Measurements from ENCODE around the gene KIF7.
"Not testable (repeated sequence)": the region's sequence is repeated elsewhere in the genome, so short reads cannot be mapped to it uniquely, and the experiment has no call there.

Gene KIF7

GRCh38 chr15:89615135-89615534, 40.1 kb downstream of the KIF7 start:
- DNase-seq, result no peak

DNA sequence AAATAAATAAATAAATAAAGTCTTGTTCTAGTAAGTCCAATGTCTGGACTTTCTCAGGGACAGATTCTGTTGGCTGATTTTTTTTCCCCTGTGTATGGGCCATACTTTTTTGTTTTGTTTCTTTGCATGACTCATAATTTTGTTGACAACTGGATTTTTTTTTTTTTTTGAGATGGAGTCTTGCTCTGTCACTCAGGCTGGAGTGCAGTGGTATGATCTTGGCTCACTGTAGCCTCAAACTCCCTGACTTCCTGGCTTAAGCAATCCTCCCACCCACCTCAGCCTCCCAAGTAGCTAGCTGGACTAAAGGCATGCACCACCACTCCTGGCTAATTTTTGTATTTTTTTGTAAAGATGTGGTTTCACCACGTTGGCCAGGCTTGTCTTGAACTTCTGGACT, 41.1 kb downstream of the KIF7 start:
- no peak for DNase-seq

GRCh38 chr15:89613031-89613430, 42.2 kb downstream of the KIF7 start:
- no peak for DNase-seq

DNA sequence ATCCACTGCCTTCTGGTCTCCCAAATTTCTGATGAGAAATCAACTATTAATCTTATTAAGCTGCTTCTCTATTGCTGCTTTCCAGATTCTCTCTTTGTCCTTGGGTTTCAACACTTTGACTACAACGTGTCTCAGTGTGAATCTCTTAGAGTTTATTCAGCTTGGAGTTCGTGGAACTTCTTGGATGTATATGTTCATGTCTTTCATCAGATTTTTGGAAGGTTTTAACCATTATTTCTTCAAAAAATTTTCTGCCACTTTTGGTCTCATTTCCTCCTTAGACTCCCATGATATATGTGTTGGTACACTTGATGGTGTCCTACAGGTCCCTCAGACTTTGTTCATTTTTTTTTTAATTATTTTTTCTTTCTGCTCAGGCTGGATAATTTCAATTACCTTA, 44.0 kb downstream of the KIF7 start:
- no peak for DNase-seq

- DNase-seq, result no peak
Measured at GRCh38 chr15:89599021-89599420, 56.2 kb downstream of the KIF7 start.

DNA sequence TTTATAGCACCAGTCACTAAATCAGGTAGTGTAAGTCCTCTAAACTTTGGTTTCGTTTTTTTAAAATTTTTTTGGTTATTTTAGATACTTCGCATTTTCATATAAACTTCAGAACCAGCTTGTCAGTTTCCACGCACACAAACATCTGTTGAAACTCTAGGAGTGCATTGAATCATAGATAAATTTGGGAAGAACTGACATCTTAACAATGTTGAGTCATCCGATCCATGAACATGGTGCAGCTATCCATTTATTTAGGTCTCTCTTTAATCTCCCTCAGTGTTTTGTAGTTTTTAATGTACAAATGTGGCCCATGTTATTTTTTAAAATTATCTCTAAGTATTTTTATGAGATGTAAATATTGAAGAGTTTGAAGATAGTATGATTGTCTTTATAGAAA, 62.2 kb downstream of the KIF7 start:
- no peak for DNase-seq

DNA sequence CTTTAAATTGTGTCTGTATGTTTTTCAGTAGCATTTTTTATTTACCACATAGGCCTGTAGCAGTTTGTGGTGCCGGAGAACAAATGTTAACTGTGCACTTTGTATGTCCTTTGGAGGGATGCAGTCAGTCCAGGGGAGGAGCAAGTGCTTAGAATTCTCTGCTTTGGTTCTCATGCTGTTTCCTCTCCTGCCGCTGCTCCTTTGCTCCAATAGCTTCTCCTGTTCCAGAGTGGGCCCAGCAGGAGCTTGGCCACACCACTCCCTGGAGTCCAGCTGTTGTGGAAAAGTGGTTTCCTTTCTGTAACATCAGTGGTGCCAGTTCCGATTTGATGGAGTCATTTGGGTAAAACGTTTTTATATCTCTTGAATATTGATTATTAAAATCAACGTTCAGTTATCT, 63.4 kb downstream of the KIF7 start:
- no peak for DNase-seq

GRCh38 chr15:89587955-89588354, 67.3 kb downstream of the KIF7 start:
- DNase-seq, result no peak

GRCh38 chr15:89586651-89587050, 68.6 kb downstream of the KIF7 start:
- no peak for DNase-seq

DNA sequence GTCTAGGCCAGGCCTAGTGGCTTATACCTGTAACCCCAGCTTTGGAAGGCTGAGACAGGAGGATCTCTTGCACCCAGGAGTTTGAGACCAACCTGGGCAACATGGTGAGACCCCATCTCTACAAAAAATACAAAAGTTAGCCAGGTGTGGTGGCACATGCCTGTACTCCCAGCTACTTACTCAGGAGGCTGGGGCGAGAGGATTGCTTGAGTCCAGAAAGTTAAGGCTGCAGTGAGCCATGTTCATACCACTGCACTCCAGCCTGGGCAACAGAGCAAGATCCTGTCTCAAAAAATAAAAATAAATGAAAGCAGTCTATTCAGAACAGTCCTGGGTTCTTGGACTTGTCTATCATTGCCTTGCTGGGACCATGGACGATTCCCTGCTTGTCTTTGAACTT, 74.5 kb downstream of the KIF7 start:
- DNase-seq, result not testable (repeated sequence)

DNA sequence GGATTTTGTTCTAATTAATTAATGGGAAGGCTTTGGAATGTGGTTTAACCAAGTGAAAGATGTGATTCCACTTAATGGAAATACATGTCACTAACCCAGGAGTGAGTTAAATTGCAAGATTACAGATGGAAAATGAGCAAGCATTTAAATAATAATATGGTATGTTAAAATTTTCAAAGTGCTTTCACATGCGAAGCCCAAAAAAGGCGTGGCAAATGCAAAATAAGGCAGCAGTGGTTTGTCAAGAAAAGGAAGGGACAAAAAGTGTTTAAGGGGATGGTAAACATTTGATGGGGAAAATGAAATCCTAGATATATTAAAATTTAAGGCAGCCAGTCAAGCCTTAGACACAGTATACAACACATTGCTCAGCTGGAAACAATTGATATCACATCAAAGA, 77.1 kb downstream of the KIF7 start:
- DNase-seq, result no peak

Measured in CD4-positive, alpha-beta T cell treated with Interferon gamma for 1 hour (primary cell).